H9 (cell line): ENCODE data around the gene TMEM82. TPM values are rescaled to one million over a fixed set of nuclear protein-coding genes. Genes with fewer than 3 reads are reported as not detected.

Experiments
- DNase-seq: peaks from one replicate; pipeline ENCODE4 v3.0.0-alpha.2; 2017
- H2AFZ ChIP-seq: one replicate; pipeline ENCODE4 v1.6.1; 2013; ENCODE audit warnings: mild to moderate bottlenecking, low read length, control low read depth, moderate library complexity
- H2AK5ac ChIP-seq: 2 replicates; pipeline ENCODE4 v1.6.1; 2013; ENCODE audit warnings: low read length, control low read depth, mixed read lengths; ENCODE audit not compliant: insufficient read length
- H2BK120ac ChIP-seq: one replicate; pipeline ENCODE4 v1.6.1; 2013; ENCODE audit warnings: low read depth, mild to moderate bottlenecking, low read length, control low read depth, inconsistent platforms; ENCODE audit not compliant: poor library complexity, severe bottlenecking
- H2BK12ac ChIP-seq: 2 replicates; pipeline ENCODE4 v1.6.1; 2013; ENCODE audit warnings: low read length, control low read depth, mixed read lengths, low read depth; ENCODE audit not compliant: insufficient read length
- H2BK15ac ChIP-seq: 2 replicates; pipeline ENCODE4 v1.6.1; 2013; ENCODE audit warnings: low read depth, low read length, control low read depth
- H2BK20ac ChIP-seq: one replicate; pipeline ENCODE4 v1.6.1; 2013; ENCODE audit warnings: low read depth, mild to moderate bottlenecking, low read length, control low read depth, inconsistent platforms; ENCODE audit not compliant: poor library complexity, severe bottlenecking
- H2BK5ac ChIP-seq: 2 replicates; pipeline ENCODE4 v1.6.1; 2013; ENCODE audit warnings: low read length, control low read depth, mixed read lengths; ENCODE audit not compliant: insufficient read length
- H3K14ac ChIP-seq: 2 replicates; pipeline ENCODE4 v1.6.1; 2013; ENCODE audit warnings: low read length, control low read depth; ENCODE audit not compliant: insufficient read depth
- H3K18ac ChIP-seq: 2 replicates; pipeline ENCODE4 v1.6.1; 2013; ENCODE audit warnings: low read depth, mild to moderate bottlenecking, mixed read lengths, low read length, control low read depth; ENCODE audit not compliant: insufficient read length
- H3K23ac ChIP-seq: 2 replicates; pipeline ENCODE4 v1.6.1; 2013; ENCODE audit warnings: low read length, control low read depth, mixed read lengths, low read depth; ENCODE audit not compliant: insufficient read length
- H3K23me2 ChIP-seq: 2 replicates; pipeline ENCODE4 v1.6.1; 2013; ENCODE audit warnings: low read depth, mild to moderate bottlenecking, mixed read lengths, low read length, control low read depth; ENCODE audit not compliant: insufficient read length, poor library complexity, severe bottlenecking
- H3K27ac ChIP-seq: 2 replicates; pipeline ENCODE4 v1.5.1; 2013; ENCODE audit warnings: low read length, control low read depth, mixed read lengths, low read depth; ENCODE audit not compliant: insufficient read length
- H3K27me3 ChIP-seq: 2 replicates; pipeline ENCODE4 v1.6.1; 2013; ENCODE audit warnings: low read length, control low read depth, inconsistent platforms; ENCODE audit not compliant: insufficient read depth
- H3K4ac ChIP-seq: 2 replicates; pipeline ENCODE4 v1.6.1; 2013; ENCODE audit warnings: low read depth, mild to moderate bottlenecking, control low read depth, inconsistent platforms, low read length, moderate library complexity
- H3K4me1 ChIP-seq: 2 replicates; pipeline ENCODE4 v1.6.1; 2013; ENCODE audit warnings: low read length, control low read depth, inconsistent platforms; ENCODE audit not compliant: insufficient read depth
- H3K4me2 ChIP-seq: 2 replicates; pipeline ENCODE4 v1.6.1; 2013; ENCODE audit warnings: low read length, control low read depth, mixed read lengths; ENCODE audit not compliant: insufficient read length, insufficient read depth
- H3K56ac ChIP-seq: 2 replicates; pipeline ENCODE4 v1.6.1; 2013; ENCODE audit warnings: low read depth, mild to moderate bottlenecking, mixed read lengths, low read length, control low read depth; ENCODE audit not compliant: insufficient read length
- H3K79me1 ChIP-seq: 2 replicates; pipeline ENCODE4 v1.6.1; 2013; ENCODE audit warnings: low read depth, mild to moderate bottlenecking, moderate library complexity, low read length, control low read depth, inconsistent platforms; ENCODE audit not compliant: insufficient read depth, poor library complexity, severe bottlenecking
- H3K79me2 ChIP-seq: 2 replicates; pipeline ENCODE4 v1.6.1; 2013; ENCODE audit warnings: low read length, control low read depth, inconsistent platforms; ENCODE audit not compliant: insufficient read depth
- H3K9ac ChIP-seq: 2 replicates; pipeline ENCODE4 v1.6.1; 2013; ENCODE audit warnings: low read length, control low read depth, mixed read lengths; ENCODE audit not compliant: insufficient read length; ENCODE audit errors: extremely low read depth
- H3K9me3 ChIP-seq: one replicate; pipeline ENCODE4 v1.6.1; 2013; ENCODE audit warnings: low read depth, low read length, inconsistent platforms; ENCODE audit not compliant: control insufficient read depth
- H3T11ph ChIP-seq: one replicate; pipeline ENCODE4 v1.6.1; 2013; ENCODE audit warnings: mild to moderate bottlenecking, low read length, control low read depth, inconsistent platforms
- H4K20me1 ChIP-seq: one replicate; pipeline ENCODE4 v1.6.1; 2013; ENCODE audit not compliant: control insufficient read depth, insufficient read length, insufficient read depth
- H4K5ac ChIP-seq: 2 replicates; pipeline ENCODE4 v1.6.1; 2013; ENCODE audit warnings: low read depth, mild to moderate bottlenecking, mixed read lengths, low read length, control low read depth; ENCODE audit not compliant: insufficient read length
- H4K8ac ChIP-seq: replicated peaks from 2 replicates; pipeline ENCODE4 v1.6.1; 2013; ENCODE audit warnings: low read length, control low read depth, mixed read lengths, low read depth; ENCODE audit not compliant: insufficient read length
- H4K91ac ChIP-seq: 2 replicates; pipeline ENCODE4 v1.6.1; 2013; ENCODE audit warnings: low read depth, mild to moderate bottlenecking, moderate library complexity, mixed read lengths, low read length, control low read depth; ENCODE audit not compliant: insufficient read length
- H3K27ac Mint-ChIP-seq, 3 experiments: 2 replicates in 2 of 3; 3 replicates in 1 of 3; pipeline ENCODE4 v1.8.0; 2020 to 2021; ENCODE audit warnings: mixed read lengths in 3 of 3, mild to moderate bottlenecking in 1 of 3, moderate library complexity in 1 of 3
- H3K27me3 Mint-ChIP-seq: 2 replicates; pipeline ENCODE4 v1.8.0; 2021; ENCODE audit warnings: low read depth, mild to moderate bottlenecking, moderate library complexity, mixed read lengths
- H3K36me3 Mint-ChIP-seq, 3 experiments: 2 replicates in 2 of 3; 3 replicates in 1 of 3; pipeline ENCODE4 v1.8.0; 2020 to 2021; ENCODE audit warnings: low read depth in 3 of 3, mixed read lengths in 3 of 3; ENCODE audit not compliant: insufficient read depth in 1 of 3
- H3K4me1 Mint-ChIP-seq, 2 experiments: 2 replicates each; pipeline ENCODE4 v1.8.0; 2020; ENCODE audit warnings: mixed read lengths in 2 of 2
- H3K4me3 Mint-ChIP-seq, 2 experiments: 2 replicates in 1 of 2; 3 replicates in 1 of 2; pipeline ENCODE4 v1.8.0; 2020 to 2021; ENCODE audit warnings: mild to moderate bottlenecking in 2 of 2, mixed read lengths in 2 of 2, moderate library complexity in 1 of 2
- H3K9me3 Mint-ChIP-seq, 2 experiments: 2 replicates in 1 of 2; 3 replicates in 1 of 2; pipeline ENCODE4 v1.8.0; 2020; ENCODE audit warnings: mild to moderate bottlenecking in 2 of 2, mixed read lengths in 2 of 2, moderate library complexity in 1 of 2
- CTCF ChIP-seq: fragments of 200-600 bp; sonication (generic); conservative IDR thresholded peaks from 3 replicates; pipeline ENCODE4 v1.8.0; 2021; ENCODE audit warnings: antibody characterized with exemption, mild to moderate bottlenecking
- WGBS: extraction: QIAGEN DNeasy Blood & Tissue Kit; methylation state at CpG from one replicate; pipeline ENCODE4 v1.1.7; 2013; ENCODE audit warnings: missing lambda C conversion rate, low lambda C conversion rate, mixed read lengths; ENCODE audit not compliant: insufficient read length; ENCODE audit errors: extremely low coverage; 5-methylcytosine and 5-hydroxymethylcytosine counted together
- total RNA-seq: library from RNA; stranded (reverse); gene quantifications from 2 replicates; pipeline ENCODE4 v1.2.1, GENCODE V29; 2021

TMEM82 gene
- total RNA-seq, 1 experiment from 2014 or later, result 1.4 TPM

- Histone ChIP-seq H4K20me1 (no peaks in the 10 kb centered on the region), H3K56ac (no peak overlapping the region), H2BK120ac (no peak overlapping the region), H2AFZ (no peak overlapping the region), H3T11ph (no peak overlapping the region), H2BK12ac (no peak overlapping the region), H3K23ac (no peak overlapping the region), H3K9me3 (no peaks in the 10 kb centered on the region), H2AK5ac (no peak overlapping the region), H3K79me2 (no peaks in the 10 kb centered on the region), H3K14ac (no peak overlapping the region), H4K5ac (no peak overlapping the region), H3K9ac (no peak overlapping the region), H2BK15ac (no peak overlapping the region), H3K4ac (no peak overlapping the region), H2BK20ac (no peak overlapping the region), H3K27me3 (no peaks in the 10 kb centered on the region), H3K4me2 (no peak overlapping the region), H4K8ac (no peak overlapping the region), H2BK5ac (no peak overlapping the region), H3K18ac (no peak overlapping the region), H3K27ac (no peak overlapping the region), H3K4me1 (no peaks in the 10 kb centered on the region), H3K79me1 (no peaks in the 10 kb centered on the region), H4K91ac (no peak overlapping the region), H3K23me2 (no peaks in the 10 kb centered on the region)
- no peak for DNase-seq
- Mint-ChIP-seq H3K36me3 (peaks cover 10 to 39% (median 18%) of the 10 kb centered on the region in 3 experiments), H3K4me3 (no peak overlapping the region), H3K27ac (peak overlapping the region in 2 of 3 experiments; percentile 27 to 90; a peak in 3 of 7 replicates), H3K27me3 (no peaks in the 10 kb centered on the region), H3K4me1 (no peaks in the 10 kb centered on the region), H3K9me3 (no peaks in the 10 kb centered on the region)
- TF ChIP-seq CTCF, result no peak
- whole genome bisulfite sequencing, result no CpG with 5 or more reads among the region's 8 CpGs
Measured at GRCh38 chr1:15785683-15786082, 43.4 kb downstream of the TMEM82 start.
